ENCODE results near the gene MRLN. TPM values are rescaled to one million over a fixed set of nuclear protein-coding genes. Genes with fewer than 3 reads are reported as not detected.
A peak's percentile ranks its signal among the peaks of the same experiment; 100 is the strongest.

The MRLN gene
- total RNA-seq, 2 donors from 2014 or later: not detected

GRCh38 chr10:59720377-59720776, 32.9 kb downstream of the MRLN start:
- no peak for ATAC-seq (ENCODE audit: insufficient number of reproducible peaks, low FRiP score, low read depth)
- Histone ChIP-seq H3K27me3 (replicated peaks; ENCODE audit: insufficient read depth) (no peaks in the 10 kb centered on the region), H3K27ac (no peak overlapping the region), H3K9me3 (no peaks in the 10 kb centered on the region), H3K4me3 (no peak overlapping the region), H3K4me1 (ENCODE audit: control insufficient read depth in 1 of 2, low read depth in 2 of 2) (peaks cover 0 to 3% of the 10 kb centered on the region in 2 donors), H3K36me3 (no peaks in the 10 kb centered on the region)
- TF ChIP-seq, protein P1, sequence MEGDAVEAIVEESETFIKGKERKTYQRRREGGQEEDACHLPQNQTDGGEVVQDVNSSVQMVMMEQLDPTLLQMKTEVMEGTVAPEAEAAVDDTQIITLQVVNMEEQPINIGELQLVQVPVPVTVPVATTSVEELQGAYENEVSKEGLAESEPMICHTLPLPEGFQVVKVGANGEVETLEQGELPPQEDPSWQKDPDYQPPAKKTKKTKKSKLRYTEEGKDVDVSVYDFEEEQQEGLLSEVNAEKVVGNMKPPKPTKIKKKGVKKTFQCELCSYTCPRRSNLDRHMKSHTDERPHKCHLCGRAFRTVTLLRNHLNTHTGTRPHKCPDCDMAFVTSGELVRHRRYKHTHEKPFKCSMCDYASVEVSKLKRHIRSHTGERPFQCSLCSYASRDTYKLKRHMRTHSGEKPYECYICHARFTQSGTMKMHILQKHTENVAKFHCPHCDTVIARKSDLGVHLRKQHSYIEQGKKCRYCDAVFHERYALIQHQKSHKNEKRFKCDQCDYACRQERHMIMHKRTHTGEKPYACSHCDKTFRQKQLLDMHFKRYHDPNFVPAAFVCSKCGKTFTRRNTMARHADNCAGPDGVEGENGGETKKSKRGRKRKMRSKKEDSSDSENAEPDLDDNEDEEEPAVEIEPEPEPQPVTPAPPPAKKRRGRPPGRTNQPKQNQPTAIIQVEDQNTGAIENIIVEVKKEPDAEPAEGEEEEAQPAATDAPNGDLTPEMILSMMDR (IDR thresholded peaks at IDR 0.05): no peak
- no peak for DNase-seq (ENCODE audit: low spot score)

DNA sequence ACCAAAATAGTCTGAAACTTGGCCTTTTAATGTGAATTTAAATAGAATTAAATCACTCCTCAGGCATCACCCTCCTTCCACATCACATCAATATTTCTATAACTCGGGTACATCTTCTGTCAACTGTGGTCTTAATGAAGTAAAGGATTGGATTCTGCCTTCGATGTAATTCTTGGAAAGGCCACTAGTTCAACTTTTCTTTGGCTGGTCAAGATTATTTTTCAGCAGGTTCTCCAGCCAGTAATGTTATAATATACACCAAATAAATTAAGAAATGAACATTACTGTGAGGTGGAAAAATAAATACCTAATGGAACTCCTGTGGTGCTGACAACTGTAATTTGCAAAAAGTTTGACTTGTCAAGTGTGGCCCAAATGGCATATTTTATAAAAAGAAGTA, 33.9 kb downstream of the MRLN start:
- H3K9me3 ChIP-seq: no peaks in the 10 kb centered on the region
- TF ChIP-seq, protein P1 (IDR thresholded peaks at IDR 0.05): peak; percentile 41

DNA sequence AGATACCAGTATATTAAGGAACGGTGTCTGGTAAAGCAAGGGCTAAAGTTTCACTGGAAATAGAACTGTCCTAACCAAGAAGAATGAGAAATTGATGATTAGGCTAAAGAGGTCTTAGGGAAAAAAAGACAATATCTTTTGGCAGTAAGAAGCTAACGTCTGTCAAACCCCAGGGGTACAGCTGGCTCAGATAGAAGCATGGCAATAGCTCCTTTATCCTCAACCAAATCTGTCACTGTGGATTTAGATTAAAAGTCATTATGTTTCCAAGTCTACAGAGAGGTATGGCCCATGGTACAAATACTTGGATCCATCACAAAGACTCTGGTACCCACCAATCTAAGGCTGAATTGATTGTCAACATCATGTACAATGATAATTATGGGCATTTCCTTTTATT, 35.0 kb downstream of the MRLN start:
- H3K4me1 ChIP-seq (ENCODE audit: control insufficient read depth in 1 of 2, low read depth in 2 of 2): peaks cover 0 to 3% of the 10 kb centered on the region in 2 donors
- no peak overlapping the region for H3K27ac ChIP-seq
- H3K36me3 ChIP-seq: no peaks in the 10 kb centered on the region
- TF ChIP-seq, protein P1 (IDR thresholded peaks at IDR 0.05): no peak
- H3K9me3 ChIP-seq: no peaks in the 10 kb centered on the region
- ATAC-seq (ENCODE audit: insufficient number of reproducible peaks, low FRiP score, low read depth): no peak
- DNase-seq (ENCODE audit: low spot score): no peak
- H3K27me3 ChIP-seq (replicated peaks; ENCODE audit: insufficient read depth): no peaks in the 10 kb centered on the region
- no peak overlapping the region for H3K4me3 ChIP-seq

More for the DNA sequence above, 33.9 kb downstream of the MRLN start:
- H3K4me3 ChIP-seq: no peak overlapping the region
- H3K27me3 ChIP-seq (replicated peaks; ENCODE audit: insufficient read depth): no peaks in the 10 kb centered on the region
- H3K4me1 ChIP-seq (ENCODE audit: control insufficient read depth in 1 of 2, low read depth in 2 of 2): peaks cover 0 to 3% of the 10 kb centered on the region in 2 donors
- H3K36me3 ChIP-seq: no peaks in the 10 kb centered on the region
- no peak overlapping the region for H3K27ac ChIP-seq
- no peak for DNase-seq (ENCODE audit: low spot score)
- ATAC-seq (ENCODE audit: insufficient number of reproducible peaks, low FRiP score, low read depth): no peak

DNA sequence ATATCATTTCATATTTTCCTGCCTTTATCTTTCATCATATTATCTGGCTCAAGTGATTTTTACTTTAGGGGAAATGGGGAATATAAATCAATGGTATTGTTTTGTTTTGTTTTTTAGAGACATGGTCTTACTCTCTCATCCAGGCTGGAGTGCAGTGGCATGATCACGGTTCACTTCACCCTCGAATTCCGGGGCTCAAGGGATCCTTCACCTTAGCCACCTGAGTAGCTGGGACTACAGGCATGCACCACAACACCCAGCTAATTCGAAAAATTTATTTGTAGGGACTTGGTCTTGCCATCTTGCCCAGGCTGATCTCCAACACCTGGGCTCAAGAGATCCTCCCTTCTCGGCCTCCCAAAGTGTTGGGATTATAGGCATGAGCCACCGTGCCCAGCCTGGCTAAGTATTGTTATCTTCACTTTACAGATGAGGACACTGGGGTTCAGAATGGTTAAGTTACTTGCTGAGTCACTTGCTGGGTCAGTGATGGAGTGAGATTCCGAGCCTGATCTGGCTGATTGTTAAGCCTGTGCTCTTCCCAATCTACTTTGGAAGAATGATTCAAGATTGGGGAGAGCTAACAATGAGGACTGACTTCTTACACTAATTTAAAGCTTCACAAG, 39.9 kb downstream of the MRLN start:
- Histone ChIP-seq H3K27ac (no peak overlapping the region), H3K9me3 (no peaks in the 10 kb centered on the region), H3K27me3 (replicated peaks; ENCODE audit: insufficient read depth) (no peaks in the 10 kb centered on the region), H3K36me3 (no peaks in the 10 kb centered on the region), H3K4me1 (ENCODE audit: control insufficient read depth in 1 of 2, low read depth in 2 of 2) (peaks cover 5 to 31% of the 10 kb centered on the region in 2 donors), H3K4me3 (no peak overlapping the region)
- TF ChIP-seq, protein P1 (IDR thresholded peaks at IDR 0.05): no peak
- ATAC-seq (ENCODE audit: insufficient number of reproducible peaks, low FRiP score, low read depth) (no peak), DNase-seq (ENCODE audit: low spot score) (no peak)

DNA sequence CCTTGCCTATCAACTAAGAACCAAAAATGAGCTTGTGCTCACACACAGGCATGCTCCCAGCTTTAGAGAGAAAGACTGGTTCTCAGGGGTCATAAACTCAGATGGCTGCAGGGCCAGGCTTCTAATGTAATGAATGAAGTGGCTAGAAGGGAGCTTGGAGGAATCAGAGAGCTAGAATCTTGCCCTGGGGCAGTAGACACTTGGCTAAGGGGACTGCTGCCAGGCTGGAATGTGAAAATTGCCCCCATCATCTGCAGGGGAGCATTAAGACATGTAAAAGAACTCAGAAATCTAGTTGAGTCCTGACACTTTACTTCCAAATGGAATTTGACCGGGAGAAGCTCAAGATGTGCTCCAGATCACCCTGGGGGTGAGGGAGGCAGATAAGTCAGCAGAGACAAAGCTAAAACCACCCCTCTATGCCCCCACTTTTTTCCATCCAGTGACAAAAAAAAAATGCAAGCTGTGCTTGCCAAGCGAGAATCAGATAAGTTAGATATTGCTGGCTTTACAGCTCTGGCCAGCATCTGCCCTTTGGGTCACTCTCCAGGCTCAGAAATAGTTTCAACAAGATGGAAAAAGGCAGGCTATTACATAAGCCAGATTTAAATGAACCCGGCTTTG, 41.3 kb downstream of the MRLN start:
- no peaks in the 10 kb centered on the region for H3K36me3 ChIP-seq
- TF ChIP-seq, protein P1 (IDR thresholded peaks at IDR 0.05): no peak
- H3K27me3 ChIP-seq (replicated peaks; ENCODE audit: insufficient read depth): no peaks in the 10 kb centered on the region
- H3K9me3 ChIP-seq: no peaks in the 10 kb centered on the region
- no peak overlapping the region for H3K4me3 ChIP-seq
- no peak for DNase-seq (ENCODE audit: low spot score)
- H3K27ac ChIP-seq: no peak overlapping the region
- peaks cover 5 to 37% of the 10 kb centered on the region in 2 donors for H3K4me1 ChIP-seq (ENCODE audit: control insufficient read depth in 1 of 2, low read depth in 2 of 2)
- ATAC-seq (ENCODE audit: insufficient number of reproducible peaks, low FRiP score, low read depth): no peak
